ENCODE results near the gene ATP1A2. TPM values are rescaled to one million over a fixed set of nuclear protein-coding genes. Genes with fewer than 3 reads are reported as not detected.

Gene ATP1A2
- total and polyA plus RNA-seq, 2 donors (not counting 3 experiments of a cell fraction or from before 2014, with no cell fraction given): not detected

DNA sequence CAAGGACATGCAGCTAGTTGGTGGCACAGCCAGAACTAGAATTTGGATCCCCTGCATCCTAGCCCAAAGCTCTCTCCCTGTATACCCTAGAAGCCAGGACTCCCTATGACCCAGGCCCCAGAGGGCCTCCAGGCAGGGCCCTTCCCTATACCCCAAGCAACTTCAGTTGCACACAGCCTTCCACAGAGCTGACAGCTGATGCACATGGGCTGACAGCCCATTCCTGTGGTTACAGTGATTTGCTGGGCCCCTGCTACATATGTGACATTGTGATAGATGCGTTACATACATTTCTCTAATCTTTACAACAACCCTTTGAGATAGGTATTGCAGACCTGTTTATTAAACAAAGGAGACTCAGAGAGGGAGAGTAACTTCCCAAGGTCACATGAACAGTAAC is 5.8 kb downstream of the ATP1A2 start:
- FAIRE-seq (no peak), DNase-seq (ENCODE audit: low read depth, low spot score) (no peak)
- no peak overlapping the region for H3K27ac ChIP-seq (ENCODE audit: insufficient read depth, low read depth, low read length)
- no peak for TF ChIP-seq EZH2 (IDR thresholded peaks at IDR 0.05; ENCODE audit: borderline replicate concordance, low read depth, low read length, severe bottlenecking)
- TF ChIP-seq MYC (IDR thresholded peaks at IDR 0.05; ENCODE audit: low read depth, low read length): no peak
- no peak for TF ChIP-seq GATA2 (IDR thresholded peaks at IDR 0.05; ENCODE audit: insufficient read depth, insufficient read length, low read depth, low read length)
- no peak for TF ChIP-seq POLR2AphosphoS5 (IDR thresholded peaks at IDR 0.05; ENCODE audit: insufficient read depth, low read depth, low read length)
- TF ChIP-seq JUN (IDR thresholded peaks at IDR 0.05; ENCODE audit: borderline replicate concordance, insufficient read depth, insufficient read length, low read depth): no peak
- no peak for TF ChIP-seq FOS (IDR thresholded peaks at IDR 0.05; ENCODE audit: borderline replicate concordance, insufficient read depth, low read length)
- no peak for TF ChIP-seq POLR2A (IDR thresholded peaks at IDR 0.05; ENCODE audit: low read depth, low read length)
- TF ChIP-seq, protein P1, sequence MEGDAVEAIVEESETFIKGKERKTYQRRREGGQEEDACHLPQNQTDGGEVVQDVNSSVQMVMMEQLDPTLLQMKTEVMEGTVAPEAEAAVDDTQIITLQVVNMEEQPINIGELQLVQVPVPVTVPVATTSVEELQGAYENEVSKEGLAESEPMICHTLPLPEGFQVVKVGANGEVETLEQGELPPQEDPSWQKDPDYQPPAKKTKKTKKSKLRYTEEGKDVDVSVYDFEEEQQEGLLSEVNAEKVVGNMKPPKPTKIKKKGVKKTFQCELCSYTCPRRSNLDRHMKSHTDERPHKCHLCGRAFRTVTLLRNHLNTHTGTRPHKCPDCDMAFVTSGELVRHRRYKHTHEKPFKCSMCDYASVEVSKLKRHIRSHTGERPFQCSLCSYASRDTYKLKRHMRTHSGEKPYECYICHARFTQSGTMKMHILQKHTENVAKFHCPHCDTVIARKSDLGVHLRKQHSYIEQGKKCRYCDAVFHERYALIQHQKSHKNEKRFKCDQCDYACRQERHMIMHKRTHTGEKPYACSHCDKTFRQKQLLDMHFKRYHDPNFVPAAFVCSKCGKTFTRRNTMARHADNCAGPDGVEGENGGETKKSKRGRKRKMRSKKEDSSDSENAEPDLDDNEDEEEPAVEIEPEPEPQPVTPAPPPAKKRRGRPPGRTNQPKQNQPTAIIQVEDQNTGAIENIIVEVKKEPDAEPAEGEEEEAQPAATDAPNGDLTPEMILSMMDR (IDR thresholded peaks at IDR 0.05; ENCODE audit: extremely low read depth in 1 of 2, insufficient read depth in 1 of 2, low read depth in 1 of 2, low read length in 2 of 2): no peak
- TF ChIP-seq, protein P2, sequence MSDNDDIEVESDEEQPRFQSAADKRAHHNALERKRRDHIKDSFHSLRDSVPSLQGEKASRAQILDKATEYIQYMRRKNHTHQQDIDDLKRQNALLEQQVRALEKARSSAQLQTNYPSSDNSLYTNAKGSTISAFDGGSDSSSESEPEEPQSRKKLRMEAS (IDR thresholded peaks at IDR 0.05; ENCODE audit: insufficient read depth, insufficient read length): no peak
- no peaks in the 10 kb centered on the region for H3K79me2 ChIP-seq (ENCODE audit: control insufficient read depth, insufficient read depth, low read length)
- H3K27me3 ChIP-seq (ENCODE audit: control insufficient read depth in 2 of 2, insufficient read depth in 2 of 2, low read length in 2 of 2): peaks cover 10 to 12% of the 10 kb centered on the region in 2 experiments
- no peak overlapping the region for H3K4me2 ChIP-seq (ENCODE audit: insufficient read depth, low read length)
- no peak overlapping the region for H2AFZ ChIP-seq (ENCODE audit: low read depth, low read length)
- no peaks in the 10 kb centered on the region for H3K9me3 ChIP-seq (replicated peaks; ENCODE audit: control insufficient read depth, insufficient read depth, low read length)
- H4K20me1 ChIP-seq (replicated peaks; ENCODE audit: control insufficient read depth, extremely low read depth, insufficient read depth, low read length): no peaks in the 10 kb centered on the region
- H3K4me3 ChIP-seq (replicated peaks in 1 of 3; ENCODE audit: insufficient read depth in 1 of 3, low read depth in 1 of 3, low read length in 3 of 3): no peak overlapping the region
- H3K9ac ChIP-seq (replicated peaks; ENCODE audit: extremely low read depth, insufficient read depth, low read length): no peak overlapping the region
- ChIA-PET CTCF (no interaction called here), POLR2A (no interaction called here)
- H3K36me3 ChIP-seq (ENCODE audit: control insufficient read depth in 2 of 2, extremely low read depth in 1 of 2, insufficient read depth in 2 of 2, low read length in 2 of 2): no peaks in the 10 kb centered on the region
- dilution Hi-C loops (cut with MboI; ENCODE audit: extremely low pct_ligation_motif_present, low sequenced_read_pairs): no loop called here
- intact Hi-C loops (cut with micrococcal nuclease): no loop called here
- H3K9me1 ChIP-seq (replicated peaks; ENCODE audit: control insufficient read depth, extremely low read depth, insufficient read depth, low read length): no peaks in the 10 kb centered on the region
- H3K4me1 ChIP-seq (ENCODE audit: control insufficient read depth, extremely low read depth, insufficient read depth, low read length): no peaks in the 10 kb centered on the region
- no TSS peak for BruUV-seq (replicated peaks)

All from endothelial cell of umbilical vein (primary cell).